Measurements from ENCODE around the gene TMEM18.

The TMEM18 gene

GRCh38 chr2:641872-642815, 35.1 kb downstream of the TMEM18 start:
- H3K27ac ChIP-seq = no peak overlapping the region
- H3K9me3 ChIP-seq (ENCODE audit: low read depth, low read length) = no peaks in the 10 kb centered on the region
- H3K9ac ChIP-seq (ENCODE audit: insufficient read length) = no peak overlapping the region
- no peaks in the 10 kb centered on the region for H3K36me3 ChIP-seq (ENCODE audit: insufficient read depth, low read length)
- H3K4me3 ChIP-seq = no peak overlapping the region
- no peak for DNase-seq (ENCODE audit: low read depth, low spot score)
- TF ChIP-seq FOXP2 (optimal IDR thresholded peaks at IDR 0.05; ENCODE audit: control extremely low read depth, extremely low read length, insufficient read depth) (no peak), EZH2 (IDR thresholded peaks at IDR 0.05) (no peak), POLR2AphosphoS5 (IDR thresholded peaks at IDR 0.05; ENCODE audit: borderline replicate concordance, low read depth, low read length) (no peak)

- H3K9ac ChIP-seq (ENCODE audit: insufficient read length) = no peak overlapping the region
- H3K36me3 ChIP-seq (ENCODE audit: insufficient read depth, low read length) = no peaks in the 10 kb centered on the region
- no peak for TF ChIP-seq FOXP2 (optimal IDR thresholded peaks at IDR 0.05; ENCODE audit: control extremely low read depth, extremely low read length, insufficient read depth)
- no peak for TF ChIP-seq EZH2 (IDR thresholded peaks at IDR 0.05)
- TF ChIP-seq POLR2AphosphoS5 (IDR thresholded peaks at IDR 0.05; ENCODE audit: borderline replicate concordance, low read depth, low read length) = no peak
- no peaks in the 10 kb centered on the region for H3K9me3 ChIP-seq (ENCODE audit: low read depth, low read length)
- DNase-seq (ENCODE audit: low read depth, low spot score) = no peak
- H3K4me3 ChIP-seq = no peak overlapping the region
- H3K27ac ChIP-seq = no peak overlapping the region
Observed at GRCh38 chr2:641164-641871, 35.9 kb downstream of the TMEM18 start.

- no peaks in the 10 kb centered on the region for H3K9me3 ChIP-seq (ENCODE audit: low read depth, low read length)
- H3K27ac ChIP-seq = no peak overlapping the region
- TF ChIP-seq POLR2AphosphoS5 (IDR thresholded peaks at IDR 0.05; ENCODE audit: borderline replicate concordance, low read depth, low read length) = no peak
- no peak for TF ChIP-seq EZH2 (IDR thresholded peaks at IDR 0.05)
- TF ChIP-seq FOXP2 (optimal IDR thresholded peaks at IDR 0.05; ENCODE audit: control extremely low read depth, extremely low read length, insufficient read depth) = no peak
- no peak overlapping the region for H3K4me3 ChIP-seq
- DNase-seq (ENCODE audit: low read depth, low spot score) = no peak
- no peak overlapping the region for H3K9ac ChIP-seq (ENCODE audit: insufficient read length)
- no peaks in the 10 kb centered on the region for H3K36me3 ChIP-seq (ENCODE audit: insufficient read depth, low read length)
Observed at GRCh38 chr2:639703-640102, 37.5 kb downstream of the TMEM18 start.

GRCh38 chr2:637804-638203, 39.4 kb downstream of the TMEM18 start:
- Histone ChIP-seq H3K4me3 (no peak overlapping the region), H3K36me3 (ENCODE audit: insufficient read depth, low read length) (no peaks in the 10 kb centered on the region), H3K9me3 (ENCODE audit: low read depth, low read length) (no peaks in the 10 kb centered on the region), H3K9ac (ENCODE audit: insufficient read length) (no peak overlapping the region), H3K27ac (no peak overlapping the region)
- DNase-seq (ENCODE audit: low read depth, low spot score) = no peak
- TF ChIP-seq FOXP2 (optimal IDR thresholded peaks at IDR 0.05; ENCODE audit: control extremely low read depth, extremely low read length, insufficient read depth) (no peak), EZH2 (IDR thresholded peaks at IDR 0.05) (no peak), POLR2AphosphoS5 (IDR thresholded peaks at IDR 0.05; ENCODE audit: borderline replicate concordance, low read depth, low read length) (no peak)

GRCh38 chr2:637406-637776, 39.8 kb downstream of the TMEM18 start:
- Histone ChIP-seq H3K4me3 (no peak overlapping the region), H3K36me3 (ENCODE audit: insufficient read depth, low read length) (no peaks in the 10 kb centered on the region), H3K27ac (no peak overlapping the region), H3K9me3 (ENCODE audit: low read depth, low read length) (no peaks in the 10 kb centered on the region), H3K9ac (ENCODE audit: insufficient read length) (no peak overlapping the region)
- DNase-seq (ENCODE audit: low read depth, low spot score) = no peak
- TF ChIP-seq EZH2 (IDR thresholded peaks at IDR 0.05) = no peak
- no peak for TF ChIP-seq FOXP2 (optimal IDR thresholded peaks at IDR 0.05; ENCODE audit: control extremely low read depth, extremely low read length, insufficient read depth)
- TF ChIP-seq POLR2AphosphoS5 (IDR thresholded peaks at IDR 0.05; ENCODE audit: borderline replicate concordance, low read depth, low read length) = no peak

- Histone ChIP-seq H3K27ac (no peak overlapping the region), H3K4me3 (no peak overlapping the region), H3K9me3 (ENCODE audit: low read depth, low read length) (no peaks in the 10 kb centered on the region), H3K36me3 (ENCODE audit: insufficient read depth, low read length) (no peaks in the 10 kb centered on the region), H3K9ac (ENCODE audit: insufficient read length) (no peak overlapping the region)
- peak; percentile 18 for DNase-seq (ENCODE audit: low read depth, low spot score)
- no peak for TF ChIP-seq POLR2AphosphoS5 (IDR thresholded peaks at IDR 0.05; ENCODE audit: borderline replicate concordance, low read depth, low read length)
- TF ChIP-seq EZH2 (IDR thresholded peaks at IDR 0.05) = no peak
- no peak for TF ChIP-seq FOXP2 (optimal IDR thresholded peaks at IDR 0.05; ENCODE audit: control extremely low read depth, extremely low read length, insufficient read depth)
Observed at GRCh38 chr2:636641-637405, 40.4 kb downstream of the TMEM18 start.

- Histone ChIP-seq H3K4me3 (no peak overlapping the region), H3K9ac (ENCODE audit: insufficient read length) (no peak overlapping the region), H3K36me3 (ENCODE audit: insufficient read depth, low read length) (no peaks in the 10 kb centered on the region), H3K9me3 (ENCODE audit: low read depth, low read length) (no peaks in the 10 kb centered on the region), H3K27ac (no peak overlapping the region)
- TF ChIP-seq EZH2 (IDR thresholded peaks at IDR 0.05) = no peak
- no peak for TF ChIP-seq FOXP2 (optimal IDR thresholded peaks at IDR 0.05; ENCODE audit: control extremely low read depth, extremely low read length, insufficient read depth)
- no peak for TF ChIP-seq POLR2AphosphoS5 (IDR thresholded peaks at IDR 0.05; ENCODE audit: borderline replicate concordance, low read depth, low read length)
- DNase-seq (ENCODE audit: low read depth, low spot score) = no peak
Observed at GRCh38 chr2:635687-636621, 41.3 kb downstream of the TMEM18 start.

Data from SK-N-MC (cell line).